Thyroid gland (tissue), 4 donors: ENCODE results near the gene NT5C2.

Experiments used
- CTCF ChIP-seq, 6 experiments: fragments of 200-600 bp in 3 of 6; fragments of 450-650 bp in 3 of 6; sonication (generic) in 3 of 6; IDR thresholded peaks; one replicate each; pipeline ENCODE4 v1.5.1; 2016 to 2019; ENCODE audit warnings: antibody characterized with exemption in 6 of 6, mild to moderate bottlenecking in 2 of 6, inconsistent platforms in 1 of 6, moderate library complexity in 1 of 6
- POLR2A ChIP-seq, 2 donors: fragments of 450-650 bp; IDR thresholded peaks; one replicate each; pipeline ENCODE4 v1.6.1; 2017; ENCODE audit warnings: antibody characterized with exemption in 2 of 2, mild to moderate bottlenecking in 2 of 2, moderate library complexity in 1 of 2

DNA sequence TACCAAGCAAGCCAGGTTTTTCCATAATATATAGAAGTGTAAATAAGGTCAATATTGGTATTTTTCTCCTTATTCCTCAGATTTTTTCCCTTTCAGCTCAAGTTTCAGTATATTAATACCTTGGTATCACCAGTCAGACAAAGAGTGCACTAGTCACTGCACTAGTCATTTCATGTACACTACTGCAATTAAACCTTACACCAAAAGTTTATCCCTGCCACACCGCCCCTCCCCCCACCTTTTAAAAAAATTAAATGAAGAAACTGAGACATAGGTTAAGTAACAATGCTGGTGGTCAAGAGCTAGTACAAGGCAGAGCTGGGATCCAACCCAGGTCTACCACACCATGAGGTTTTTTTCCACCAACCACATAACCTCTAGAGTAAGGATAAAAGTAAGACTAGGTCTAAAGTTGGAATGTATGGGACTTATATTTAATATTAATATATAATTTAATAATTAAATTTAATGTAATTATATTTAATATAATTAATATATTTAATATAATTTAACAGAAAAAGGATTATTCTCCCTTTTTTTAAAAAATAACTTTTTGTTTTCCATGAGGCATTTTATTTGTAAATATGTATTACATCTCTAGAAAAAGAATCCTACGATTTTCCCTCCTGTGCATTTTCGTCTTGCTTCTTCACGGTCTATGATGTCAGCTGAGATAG, 68.5 kb downstream of the NT5C2 start:
- no peak for TF ChIP-seq POLR2A (IDR thresholded peaks at IDR 0.05)
- TF ChIP-seq CTCF (IDR thresholded peaks at IDR 0.05) = no peak
